Measurements from ENCODE around the gene CYP24A1.

The CYP24A1 gene

GRCh38 chr20:54166987-54167662 is 6.7 kb downstream of the CYP24A1 start:
- TF ChIP-seq ZFX (IDR thresholded peaks at IDR 0.05; ENCODE audit: borderline replicate concordance) (no peak), CTCF (IDR thresholded peaks at IDR 0.05) (no peak)
- H3K27ac ChIP-seq = no peak overlapping the region

DNA sequence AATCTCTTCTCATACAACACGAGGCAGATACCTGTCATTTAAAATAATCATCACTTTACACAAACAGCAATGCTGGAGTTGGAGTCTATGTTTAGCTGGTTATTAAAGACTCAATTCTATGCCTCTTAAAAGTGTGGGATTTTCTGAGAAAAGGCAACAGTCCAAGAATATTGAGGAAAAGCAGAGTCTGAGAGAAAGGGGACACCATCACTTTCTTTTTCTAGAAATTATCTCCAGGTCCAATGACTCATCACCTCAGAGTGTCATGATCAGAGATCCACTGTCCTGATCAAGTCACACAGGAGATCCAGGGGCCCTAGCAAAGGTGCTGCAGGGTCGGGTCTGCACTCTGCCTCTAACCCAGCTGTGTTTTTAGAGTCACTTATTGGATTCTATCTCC is 8.0 kb downstream of the CYP24A1 start:
- no peak overlapping the region for H3K27ac ChIP-seq
- TF ChIP-seq CTCF (IDR thresholded peaks at IDR 0.05) = no peak
- TF ChIP-seq ZFX (IDR thresholded peaks at IDR 0.05; ENCODE audit: borderline replicate concordance) = no peak

- no peak overlapping the region for H3K27ac ChIP-seq
- TF ChIP-seq CTCF (IDR thresholded peaks at IDR 0.05) (no peak), ZFX (IDR thresholded peaks at IDR 0.05; ENCODE audit: borderline replicate concordance) (no peak)
These were observed 8.8 kb downstream of the CYP24A1 start for GRCh38 chr20:54165014-54165413.

DNA sequence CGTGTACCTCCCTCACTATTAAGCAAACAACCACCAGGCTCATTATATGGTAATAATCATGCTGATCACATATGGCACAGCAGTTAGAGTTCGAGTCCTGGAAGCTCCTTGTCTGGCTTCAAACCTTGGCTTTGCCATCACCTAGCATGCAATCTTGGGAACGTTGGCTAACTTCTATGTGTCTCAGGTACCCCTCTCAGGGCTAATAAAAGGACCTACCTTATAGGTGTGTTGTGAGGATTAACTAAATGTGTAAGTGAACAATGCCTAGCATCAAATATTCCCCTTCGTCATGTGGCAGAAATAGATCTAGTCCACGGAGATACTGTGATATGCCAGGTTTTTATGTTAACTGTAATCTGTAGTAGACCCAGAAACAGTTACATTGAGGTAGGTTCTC is 10.4 kb downstream of the CYP24A1 start:
- no peak for TF ChIP-seq CTCF (IDR thresholded peaks at IDR 0.05)
- no peak for TF ChIP-seq ZFX (IDR thresholded peaks at IDR 0.05; ENCODE audit: borderline replicate concordance)
- H3K27ac ChIP-seq = no peak overlapping the region

GRCh38 chr20:54162378-54163009 is 11.3 kb downstream of the CYP24A1 start:
- no peak overlapping the region for H3K27ac ChIP-seq
- no peak for TF ChIP-seq ZFX (IDR thresholded peaks at IDR 0.05; ENCODE audit: borderline replicate concordance)
- no peak for TF ChIP-seq CTCF (IDR thresholded peaks at IDR 0.05)

- H3K27ac ChIP-seq = no peak overlapping the region
- TF ChIP-seq CTCF (IDR thresholded peaks at IDR 0.05) (no peak), ZFX (IDR thresholded peaks at IDR 0.05; ENCODE audit: borderline replicate concordance) (no peak)
These were observed 12.0 kb downstream of the CYP24A1 start for GRCh38 chr20:54161821-54162149.

DNA sequence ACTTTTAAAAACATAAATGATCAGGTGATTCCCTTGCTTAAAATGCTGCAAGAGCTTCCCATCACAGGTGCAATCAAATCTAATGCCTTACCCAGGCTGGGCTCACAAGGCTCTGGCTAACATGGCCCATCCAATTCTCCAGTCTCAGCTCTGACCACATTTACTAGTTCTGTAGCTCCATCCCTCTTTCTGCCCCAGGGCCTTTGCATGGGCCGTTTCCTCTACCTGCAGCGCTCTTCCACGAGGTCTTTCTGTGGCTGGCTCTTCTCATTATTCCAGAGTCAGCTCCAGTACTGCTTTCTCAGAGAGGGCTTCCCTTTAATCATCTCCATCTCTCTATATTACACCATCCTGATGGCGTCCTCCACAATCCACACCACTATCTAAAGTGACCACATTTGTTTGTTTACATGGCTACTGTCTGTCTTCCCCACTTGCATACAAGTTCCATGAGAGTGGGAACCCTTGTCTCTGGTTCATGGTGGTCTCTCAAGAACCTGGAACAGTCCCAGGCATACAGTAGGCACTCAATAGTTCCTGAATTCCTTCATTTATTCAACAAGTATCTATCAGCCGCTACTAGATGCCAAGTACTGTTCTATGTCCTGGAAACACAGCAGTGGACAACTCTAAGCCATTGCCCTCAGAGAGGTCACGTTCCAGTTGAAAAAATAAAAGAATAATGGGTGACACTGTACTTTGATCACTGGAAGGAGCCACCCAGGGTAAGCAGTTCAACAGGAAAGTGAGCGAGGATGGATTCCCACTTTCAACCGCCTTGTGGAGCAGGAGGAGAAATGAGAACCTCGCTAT is 12.6 kb downstream of the CYP24A1 start:
- TF ChIP-seq CTCF (IDR thresholded peaks at IDR 0.05) (no peak), ZFX (IDR thresholded peaks at IDR 0.05; ENCODE audit: borderline replicate concordance) (no peak)
- no peak overlapping the region for H3K27ac ChIP-seq

Data from 22Rv1 (cell line).